ENCODE results near the gene LRCH4. TPM values are rescaled to one million over a fixed set of nuclear protein-coding genes. Genes with fewer than 3 reads are reported as not detected.

The LRCH4 gene
- total and polyA plus RNA-seq, 9 of the 15 experiments (the other 6 are each of a cell fraction or from before 2014, with no cell fraction given) = 0.06 to 63.3 (median 15.0) TPM

- peak; percentile 86 for TF ChIP-seq REST (IDR thresholded peaks at IDR 0.05; ENCODE audit: borderline replicate concordance)
- TF ChIP-seq REST (CRISPR knock-in tag; IDR thresholded peaks at IDR 0.05; ENCODE audit: low read depth) = no peak
- peak; percentile 65 for TF ChIP-seq DEAF1 (CRISPR knock-in tag; IDR thresholded peaks at IDR 0.05)
- no peak for TF ChIP-seq SOX6 (IDR thresholded peaks at IDR 0.05)
- no peak; the same call in 1 of the 2 replicates for TF ChIP-seq POLR2G (IDR thresholded peaks at IDR 0.05; ENCODE audit: low read depth, low read length)
- no peak for TF ChIP-seq EP300 (IDR thresholded peaks at IDR 0.05; ENCODE audit: low read length)
- TF ChIP-seq TFAP4 (CRISPR knock-in tag; IDR thresholded peaks at IDR 0.05; ENCODE audit: borderline replicate concordance) = peak; percentile 72; the same call in 1 of the 2 replicates
- TF ChIP-seq CREB3 (tag; conservative IDR thresholded peaks at IDR 0.05; ENCODE audit: low read depth) = no peak
- TF ChIP-seq POLR2AphosphoS2 (IDR thresholded peaks at IDR 0.05; ENCODE audit: low read length) = no peak
- TF ChIP-seq FOXK2 (conservative IDR thresholded peaks at IDR 0.05 in 1 of 2, IDR thresholded peaks at IDR 0.05 in 1 of 2; ENCODE audit: low read depth in 2 of 2) = no peak
- TF ChIP-seq COPS2 (conservative IDR thresholded peaks at IDR 0.05) = no peak
- TF ChIP-seq MTA2 (IDR thresholded peaks at IDR 0.05; ENCODE audit: low read depth) = no peak
- TF ChIP-seq POLR2AphosphoS5 (IDR thresholded peaks at IDR 0.05; ENCODE audit: control insufficient read depth, insufficient read depth, low read depth, low read length) = no peak
- TF ChIP-seq PHB (CRISPR knock-in tag; IDR thresholded peaks at IDR 0.05) = no peak
- no peak for TF ChIP-seq CHD1 (IDR thresholded peaks at IDR 0.05; ENCODE audit: low read length)
- no peak for TF ChIP-seq SIX5 (IDR thresholded peaks at IDR 0.05; ENCODE audit: borderline replicate concordance in 1 of 2, insufficient read depth in 1 of 2, low read depth in 1 of 2, low read length in 2 of 2)
- no peak for TF ChIP-seq ZNF354B (CRISPR knock-in tag; IDR thresholded peaks at IDR 0.05)
- no peak for TF ChIP-seq ZNF780A (CRISPR knock-in tag; IDR thresholded peaks at IDR 0.05)
These were observed 22.0 kb downstream of the LRCH4 start (continued) for GRCh38 chr7:100563809-100564400.

Measured in K562 (cell line).